NCI-H1930 (cell line): ENCODE data around the gene GUCA1A.
"Not testable (repeated sequence)": the region's sequence is repeated elsewhere in the genome, so short reads cannot be mapped to it uniquely, and the experiment has no call there.

Source experiments
- DNase-seq, 2 experiments: peaks; one replicate each; lab custom pipeline; 2025; lab: John Stamatoyannopoulos, UW

GUCA1A gene

DNA sequence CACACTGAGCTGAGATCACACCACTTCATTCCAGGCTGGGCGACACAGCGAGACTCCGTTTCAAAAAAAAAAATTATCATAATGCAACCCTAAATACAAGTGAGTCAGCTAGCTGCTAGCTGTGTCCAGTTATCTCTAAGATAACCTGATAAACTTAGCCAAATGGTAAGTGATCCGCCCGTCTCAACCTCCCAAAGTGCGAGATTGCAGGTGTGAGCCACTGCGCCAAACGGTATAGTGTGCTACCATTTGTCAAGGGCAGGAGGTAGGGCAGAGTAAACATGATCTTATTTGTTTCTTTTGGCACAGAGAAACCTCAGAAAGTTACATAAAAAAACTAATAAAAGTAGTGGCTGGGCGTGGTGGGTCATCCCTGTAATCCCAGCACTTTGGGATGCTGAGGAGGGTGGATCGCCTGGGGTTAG lies 26.0 kb upstream of the GUCA1A start:
- no peak for DNase-seq

- no peak for DNase-seq
These were observed 25.1 kb upstream of the GUCA1A start for GRCh38 chr6:42148058-42148457.

DNA sequence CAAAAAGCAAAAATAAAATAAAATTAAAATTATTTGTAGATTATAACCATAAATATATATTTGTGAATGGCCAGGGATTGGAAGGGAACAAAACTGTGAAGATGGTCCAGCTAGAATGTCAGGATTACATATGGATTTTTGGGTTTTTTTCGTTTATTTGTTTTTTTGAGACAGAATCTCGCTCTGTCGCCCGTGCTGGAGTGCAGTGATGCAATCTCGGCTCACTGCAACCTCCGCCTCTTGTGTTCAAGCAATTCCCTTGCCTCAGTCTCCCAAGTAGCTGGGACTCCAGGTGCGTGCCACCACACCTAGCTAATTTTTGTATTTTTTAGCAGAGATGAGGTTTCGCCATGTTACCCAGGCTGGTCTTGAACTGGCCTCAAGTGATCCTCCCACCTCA lies 22.9 kb upstream of the GUCA1A start:
- no peak for DNase-seq

DNA sequence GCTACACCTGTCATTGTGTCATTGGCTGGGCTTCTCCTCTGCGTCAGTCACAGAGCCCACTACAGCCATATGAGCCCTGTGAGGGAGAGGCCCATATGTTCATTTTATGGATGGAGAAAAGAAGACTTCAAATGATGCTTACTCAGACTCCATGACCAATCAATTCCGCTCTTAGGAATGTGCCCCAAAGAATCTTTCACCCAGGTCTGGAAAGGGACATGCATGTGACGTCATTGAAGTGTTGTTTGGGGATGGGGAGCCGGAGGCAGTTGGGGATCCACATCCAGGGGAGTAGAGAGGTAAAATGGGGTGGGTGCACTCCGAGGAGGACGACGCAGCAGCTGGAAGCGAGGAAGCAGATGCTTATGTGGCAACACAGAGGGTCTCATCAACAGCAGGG lies 21.1 kb upstream of the GUCA1A start:
- DNase-seq: no peak

DNA sequence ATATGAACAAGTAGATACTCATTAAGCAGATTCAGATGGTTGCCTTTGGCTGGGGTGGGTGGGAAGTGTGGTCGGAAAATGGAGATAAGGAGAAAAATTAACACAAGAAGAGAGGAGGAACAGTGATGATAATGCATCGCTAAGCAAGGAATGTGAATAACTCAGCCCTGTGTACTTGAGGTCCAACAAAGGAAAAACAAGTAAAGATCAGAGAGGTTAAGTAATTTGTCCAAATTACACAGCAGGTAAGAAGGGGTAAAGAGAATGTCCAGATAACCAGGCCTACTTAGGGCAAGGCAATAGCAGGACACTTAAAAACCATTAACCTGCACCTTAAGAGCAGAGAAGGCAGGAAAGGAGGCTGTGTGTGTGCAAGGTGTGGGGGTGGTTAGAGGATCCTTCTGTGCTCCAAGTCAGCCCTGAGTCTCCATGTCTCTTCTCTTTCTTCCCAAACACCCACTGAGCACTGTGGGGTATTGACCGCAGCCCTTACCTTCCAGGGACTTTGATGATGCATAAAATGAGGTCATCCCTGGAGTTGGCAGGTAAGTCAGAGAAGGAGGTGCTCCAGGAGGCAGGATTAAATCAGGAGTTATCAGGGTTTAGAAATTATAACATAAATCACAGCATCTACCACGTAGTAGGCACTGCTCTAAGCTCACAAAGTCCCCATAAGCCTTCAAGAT lies 20.5 kb upstream of the GUCA1A start:
- DNase-seq: not testable (repeated sequence)

DNA sequence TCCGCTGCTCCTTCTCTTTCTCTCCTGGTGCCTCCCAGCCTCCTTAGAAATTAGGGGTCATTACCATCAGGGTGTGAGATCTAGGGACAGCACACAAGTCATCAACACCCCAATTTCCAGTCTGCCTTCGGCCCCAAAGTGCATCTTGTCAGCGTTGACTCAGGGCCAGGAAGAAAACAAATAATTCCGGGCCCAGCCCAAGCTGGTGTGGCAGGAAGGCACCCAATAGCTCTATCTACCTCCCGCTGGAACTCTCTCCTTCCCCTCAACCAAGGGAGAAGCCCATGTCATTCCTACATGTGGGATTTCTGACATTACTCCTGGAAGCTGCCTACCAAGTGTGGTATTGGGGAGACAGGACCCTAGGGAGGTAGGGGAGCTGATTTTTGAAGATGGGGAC lies 19.2 kb upstream of the GUCA1A start:
- DNase-seq: no peak

DNA sequence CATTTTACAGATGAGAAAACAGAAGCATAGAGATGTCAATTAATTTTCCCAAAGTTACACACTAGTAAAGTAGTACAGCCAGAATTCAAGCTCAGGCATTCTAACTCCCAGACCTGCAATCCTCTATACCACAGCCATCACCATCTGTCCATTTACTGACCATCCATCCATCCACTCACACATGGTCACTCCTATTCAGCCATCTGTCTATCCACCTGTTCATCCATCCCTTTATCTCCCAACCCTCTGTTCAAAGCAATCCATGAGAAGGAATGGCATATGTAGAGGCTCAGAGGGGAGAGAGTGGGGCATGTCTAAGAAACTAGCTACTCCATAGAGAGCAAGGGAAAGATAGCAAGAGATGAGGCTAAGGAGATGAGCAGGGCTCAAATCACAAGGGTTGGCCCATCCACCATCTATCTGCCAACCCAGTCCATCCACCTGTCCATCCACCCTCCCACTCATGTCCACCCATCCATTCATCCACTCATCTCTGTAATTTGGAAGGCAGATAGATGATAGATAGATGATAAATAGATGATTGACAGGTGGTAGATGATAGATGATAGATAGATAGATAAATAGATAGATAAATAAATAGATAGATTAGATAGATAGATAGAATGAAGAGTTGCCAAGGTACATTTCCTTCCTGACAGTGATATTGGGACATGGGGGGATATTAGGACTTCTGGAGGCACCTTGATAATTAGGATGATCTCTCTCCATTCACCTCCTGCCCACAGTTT lies 18.5 kb upstream of the GUCA1A start:
- DNase-seq: no peak

GRCh38 chr6:42155293-42155692 lies 17.9 kb upstream of the GUCA1A start:
- no peak for DNase-seq

GRCh38 chr6:42156638-42157037 lies 16.5 kb upstream of the GUCA1A start:
- DNase-seq: no peak

GRCh38 chr6:42158011-42158410 lies 15.2 kb upstream of the GUCA1A start:
- no peak for DNase-seq

DNA sequence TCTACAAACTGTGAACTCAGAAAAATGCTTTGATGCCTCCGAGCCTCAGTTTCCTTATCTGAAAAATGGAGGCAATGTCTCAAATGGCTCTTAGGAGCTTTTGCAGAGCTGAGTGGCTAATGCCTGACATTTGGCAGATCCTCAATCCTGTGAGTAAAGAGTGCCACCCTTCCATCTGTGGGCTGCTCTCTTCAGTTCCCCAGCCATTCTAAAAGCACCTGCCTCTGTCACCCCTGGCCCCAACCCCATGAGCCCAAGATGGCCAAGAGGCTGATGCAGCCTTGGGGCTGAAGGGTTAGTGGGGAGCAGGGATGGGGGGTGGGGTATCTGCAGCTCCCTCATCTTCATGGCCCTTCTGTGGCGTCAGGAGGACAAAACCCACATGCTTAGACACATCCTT lies 14.5 kb upstream of the GUCA1A start:
- no peak for DNase-seq

DNA sequence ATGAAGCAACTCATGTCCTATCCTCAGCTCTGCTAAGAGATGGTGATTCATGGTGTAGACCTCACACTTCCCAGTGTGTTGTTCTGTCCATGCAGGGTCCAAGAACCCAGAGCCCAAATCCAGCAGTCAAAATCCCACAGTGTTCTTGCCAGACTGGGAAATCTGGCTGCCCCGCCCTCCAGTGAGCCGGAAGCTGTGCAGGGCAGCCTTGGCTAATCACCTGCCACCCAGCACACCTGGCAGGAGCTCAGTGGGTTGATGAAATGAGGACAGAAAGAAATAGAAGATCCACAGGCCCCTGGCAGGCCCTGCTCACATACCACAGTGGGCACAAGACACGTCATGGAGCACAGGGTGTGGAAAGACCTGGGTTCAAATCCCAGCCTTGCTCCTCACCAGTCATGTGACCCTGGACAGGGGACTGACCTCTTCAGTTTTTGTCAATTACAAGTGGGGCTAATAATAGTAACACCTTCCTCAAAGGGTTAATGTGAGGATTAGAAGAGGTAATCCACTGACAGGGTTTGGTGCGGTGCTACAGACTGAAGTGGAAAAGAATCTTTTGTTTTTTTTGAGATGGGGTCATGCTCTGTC lies 13.6 kb upstream of the GUCA1A start:
- no peak for DNase-seq

GRCh38 chr6:42162384-42162783 lies 10.8 kb upstream of the GUCA1A start:
- no peak for DNase-seq

GRCh38 chr6:42162812-42163211 lies 10.4 kb upstream of the GUCA1A start:
- no peak for DNase-seq

- no peak for DNase-seq
These were observed 9.2 kb upstream of the GUCA1A start for GRCh38 chr6:42163981-42164380.

DNA sequence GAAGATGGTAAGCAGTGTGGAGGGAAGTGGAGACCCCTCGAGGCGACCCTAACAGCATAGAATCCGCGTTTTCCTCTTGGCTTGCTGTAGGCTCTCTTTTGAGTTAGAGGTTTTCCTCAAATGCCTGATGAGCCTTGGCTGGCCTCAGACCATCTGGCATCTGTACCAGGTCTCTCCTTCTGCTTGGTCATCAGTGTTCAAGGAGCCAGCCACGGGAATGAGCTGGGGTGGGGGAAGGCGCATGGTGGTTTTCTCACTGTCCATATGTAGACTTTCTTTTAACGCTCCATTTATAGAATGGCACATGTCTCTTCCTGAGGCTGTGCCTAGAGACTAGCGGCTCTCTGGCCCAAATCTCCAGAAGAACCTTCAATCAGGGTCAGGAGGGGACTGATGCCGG lies 8.1 kb upstream of the GUCA1A start:
- DNase-seq: no peak

DNA sequence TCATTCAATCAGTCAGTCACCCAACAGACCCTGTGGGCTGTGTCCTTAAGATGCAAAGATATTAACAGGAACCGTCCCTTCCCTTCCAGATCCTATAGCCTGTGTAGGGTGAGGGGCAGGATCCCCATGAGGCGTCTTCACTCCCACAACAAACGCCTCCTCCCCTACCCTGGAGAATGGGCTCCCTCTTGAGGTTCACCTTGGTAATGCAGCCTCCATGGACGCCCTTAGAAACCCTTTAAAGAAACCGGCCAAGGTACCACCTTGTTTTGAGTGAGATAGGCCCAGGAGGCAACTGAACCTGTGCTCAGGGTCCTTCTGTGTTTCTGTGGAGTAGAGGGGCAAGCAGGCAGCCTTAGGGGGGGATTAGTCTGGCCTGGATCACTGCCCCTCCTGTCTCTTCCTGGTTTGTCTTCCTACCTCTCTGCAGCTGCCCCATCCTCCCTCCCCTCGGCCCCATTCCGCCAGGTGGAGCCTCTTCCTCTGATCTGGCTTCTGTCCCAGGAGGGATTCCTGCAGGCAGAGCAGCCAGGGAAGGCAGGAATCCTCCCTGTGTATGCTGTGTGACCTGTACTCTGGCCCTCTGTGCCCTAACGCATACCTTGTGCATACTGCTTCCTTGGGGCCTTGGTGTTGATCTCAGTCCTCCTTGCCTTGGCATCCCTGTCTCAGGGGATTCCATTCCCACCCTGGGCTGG lies 6.6 kb upstream of the GUCA1A start:
- DNase-seq: peak; percentile 65 to 75

DNA sequence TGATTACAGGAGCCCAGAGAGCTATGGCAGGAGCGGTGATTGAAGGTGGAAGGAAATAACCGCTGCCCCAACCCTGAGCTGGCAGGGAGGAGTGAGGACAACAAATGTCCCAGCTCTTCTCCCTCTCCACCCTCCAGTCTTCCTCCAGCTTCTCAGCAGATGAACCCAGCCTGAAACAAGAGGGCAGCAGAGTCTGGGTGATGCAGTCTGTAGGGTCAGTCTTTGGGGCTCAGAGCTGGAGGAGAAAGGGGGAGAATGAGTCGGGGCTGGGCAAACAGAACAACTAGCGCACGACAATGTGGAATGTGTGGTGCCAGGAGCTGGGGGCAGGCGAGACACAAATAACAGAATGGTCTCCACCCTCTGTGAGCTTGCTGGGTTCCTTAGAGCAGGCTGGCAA lies 4.5 kb upstream of the GUCA1A start:
- no peak for DNase-seq

DNA sequence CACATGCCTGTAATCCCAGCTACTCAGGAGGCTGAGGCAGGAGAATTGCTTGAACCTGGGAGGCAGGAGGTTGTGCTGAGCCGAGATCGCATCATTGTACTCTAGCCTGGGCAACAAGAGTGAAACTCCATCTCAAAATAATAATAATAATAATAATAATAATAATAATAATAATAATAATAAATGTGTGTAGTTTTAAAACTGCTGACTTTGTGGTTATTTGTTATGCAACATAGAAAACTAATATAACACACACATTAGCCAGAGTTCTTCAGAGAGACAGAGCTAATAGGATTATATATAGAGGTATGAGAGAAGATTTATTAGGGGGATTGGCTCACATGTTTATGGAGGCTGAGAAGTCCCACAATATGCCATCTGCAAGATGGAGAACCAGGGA lies 3.4 kb upstream of the GUCA1A start:
- DNase-seq: not testable (repeated sequence)

DNA sequence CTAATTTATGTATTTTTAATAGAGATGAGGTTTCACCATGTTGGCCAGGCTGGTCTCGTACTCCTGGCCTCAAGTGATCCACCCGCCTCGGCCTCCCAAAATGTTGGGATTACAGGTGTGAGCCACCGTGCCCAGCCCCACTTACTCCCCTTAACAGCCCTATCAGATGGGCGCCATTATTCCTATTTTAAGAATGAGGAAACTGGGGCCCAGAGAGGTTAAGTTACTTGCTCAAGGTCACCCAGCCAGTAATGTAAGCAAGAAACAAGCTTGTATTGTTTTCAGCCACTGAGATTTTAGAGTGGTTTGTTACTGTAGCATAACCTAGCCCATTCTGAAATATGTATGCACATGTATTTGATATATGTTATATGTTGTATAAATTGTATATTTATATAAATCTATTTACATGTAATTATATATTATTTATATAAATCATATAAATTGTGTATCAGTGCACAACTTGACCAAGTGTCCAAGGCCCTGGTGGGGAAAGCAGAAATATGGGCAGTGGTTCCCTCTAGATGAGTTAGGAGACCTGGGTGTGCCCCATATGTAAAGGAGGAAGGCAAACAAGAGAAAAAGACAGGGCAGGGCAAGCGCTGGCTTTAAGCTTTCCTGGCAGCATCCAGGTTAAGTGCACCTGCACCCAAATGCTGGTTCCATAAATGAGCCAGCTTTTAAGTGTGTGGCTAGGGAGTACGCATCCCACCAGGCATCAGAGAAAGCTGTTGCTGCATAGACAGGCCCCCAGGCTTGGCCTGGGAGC lies 1.2 kb upstream of the GUCA1A start:
- no peak for DNase-seq

GRCh38 chr6:42175860-42176259 lies 2.7 kb downstream of the GUCA1A start:
- no peak for DNase-seq

DNA sequence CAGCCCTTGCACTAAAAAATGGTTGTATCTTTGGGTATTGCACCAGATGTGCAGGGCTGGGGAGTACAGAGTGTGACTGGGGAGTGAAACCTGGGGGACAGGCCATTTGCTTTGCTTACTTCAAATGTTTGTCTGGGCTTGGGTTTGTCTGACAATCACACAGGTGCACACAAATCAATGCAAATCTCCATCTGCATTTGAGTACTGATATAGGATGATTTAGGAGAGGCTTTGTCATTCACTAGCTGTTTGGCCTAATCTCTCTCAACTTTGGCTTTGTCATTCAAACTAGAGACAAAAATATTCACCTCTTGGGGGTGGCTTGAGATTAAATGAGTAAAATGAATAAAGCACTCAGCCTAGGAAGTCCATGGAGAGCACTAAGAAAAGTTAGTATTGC lies 3.8 kb downstream of the GUCA1A start:
- DNase-seq: no peak
